ENCODE measurements around the gene PPP5C.
A peak's percentile ranks its signal among the peaks of the same experiment; 100 is the strongest.
"Not testable (repeated sequence)": the region's sequence is repeated elsewhere in the genome, so short reads cannot be mapped to it uniquely, and the experiment has no call there.

The PPP5C gene

GRCh38 chr19:46366620-46367292 is 19.9 kb downstream of the PPP5C start:
- no peak for DNase-seq

GRCh38 chr19:46367426-46367825 is 20.5 kb downstream of the PPP5C start:
- DNase-seq: no peak

GRCh38 chr19:46368116-46368515 is 21.2 kb downstream of the PPP5C start:
- no peak for DNase-seq

- no peak for DNase-seq
Measured at GRCh38 chr19:46369817-46370216, 22.9 kb downstream of the PPP5C start.

GRCh38 chr19:46371371-46371901 is 24.5 kb downstream of the PPP5C start:
- DNase-seq: peak; percentile 31

- DNase-seq: no peak
Measured at GRCh38 chr19:46372901-46373490, 26.1 kb downstream of the PPP5C start.

- no peak for DNase-seq
Measured at GRCh38 chr19:46373491-46374359, 26.8 kb downstream of the PPP5C start.

GRCh38 chr19:46374536-46375475 is 27.9 kb downstream of the PPP5C start:
- no peak for DNase-seq

- not testable (repeated sequence) for DNase-seq
Measured at GRCh38 chr19:46375476-46376067, 28.7 kb downstream of the PPP5C start.

- DNase-seq: no peak
Measured at GRCh38 chr19:46376241-46377153, 29.6 kb downstream of the PPP5C start.

GRCh38 chr19:46378268-46378667 is 31.4 kb downstream of the PPP5C start:
- no peak for DNase-seq

GRCh38 chr19:46380690-46381089 is 33.8 kb downstream of the PPP5C start:
- no peak for DNase-seq

- no peak for DNase-seq
Measured at GRCh38 chr19:46381346-46381745, 34.5 kb downstream of the PPP5C start.

GRCh38 chr19:46381756-46382345 is 35.0 kb downstream of the PPP5C start:
- DNase-seq: no peak

- no peak for DNase-seq
Measured at GRCh38 chr19:46383171-46383815, 36.4 kb downstream of the PPP5C start.

- no peak for DNase-seq
Measured at GRCh38 chr19:46383846-46384245, 37.0 kb downstream of the PPP5C start.

- no peak for DNase-seq
Measured at GRCh38 chr19:46384396-46384795, 37.5 kb downstream of the PPP5C start.

GRCh38 chr19:46385636-46386035 is 38.7 kb downstream of the PPP5C start:
- no peak for DNase-seq

GRCh38 chr19:46386151-46386550 is 39.3 kb downstream of the PPP5C start:
- no peak for DNase-seq
